Mesothelial cell of epicardium (in vitro differentiated cells): ENCODE results near the gene CDC42BPA. TPM values are rescaled to one million over a fixed set of nuclear protein-coding genes. Genes with fewer than 3 reads are reported as not detected.

Experiments
- DNase-seq, 2 experiments: peaks; one replicate each; pipeline ENCODE4 v3.0.0; 2021; ENCODE audit warnings: low spot score in 2 of 2; ENCODE audit not compliant: unreplicated experiment in 2 of 2
- H3K27ac Mint-ChIP-seq: 2 replicates; pipeline ENCODE4 v1.8.0; 2021; ENCODE audit warnings: mixed read lengths
- H3K27me3 Mint-ChIP-seq: 2 replicates; pipeline ENCODE4 v1.8.0; 2021; ENCODE audit warnings: low read depth, mixed read lengths
- H3K36me3 Mint-ChIP-seq: 2 replicates; pipeline ENCODE4 v1.8.0; 2021; ENCODE audit warnings: mixed read lengths
- H3K4me1 Mint-ChIP-seq: 2 replicates; pipeline ENCODE4 v1.8.0; 2021; ENCODE audit warnings: mixed read lengths
- H3K4me3 Mint-ChIP-seq: 2 replicates; pipeline ENCODE4 v1.8.0; 2021; ENCODE audit warnings: mild to moderate bottlenecking, moderate library complexity, mixed read lengths
- H3K9me3 Mint-ChIP-seq: 2 replicates; pipeline ENCODE4 v1.8.0; 2021; ENCODE audit warnings: mixed read lengths
- total RNA-seq: library from RNA; stranded (reverse); gene quantifications from 3 replicates; pipeline ENCODE4 v1.2.1, GENCODE V29; 2021
- TF ChIP-seq, protein P1 (sequence below): fragments of 200-600 bp; sonication (generic); IDR thresholded peaks from one replicate; pipeline ENCODE4 v1.5.0; 2021; ENCODE audit warnings: antibody characterized with exemption; ENCODE audit not compliant: unreplicated experiment

CDC42BPA gene
- total RNA-seq, 1 donor from 2014 or later: 44.4 TPM

DNA sequence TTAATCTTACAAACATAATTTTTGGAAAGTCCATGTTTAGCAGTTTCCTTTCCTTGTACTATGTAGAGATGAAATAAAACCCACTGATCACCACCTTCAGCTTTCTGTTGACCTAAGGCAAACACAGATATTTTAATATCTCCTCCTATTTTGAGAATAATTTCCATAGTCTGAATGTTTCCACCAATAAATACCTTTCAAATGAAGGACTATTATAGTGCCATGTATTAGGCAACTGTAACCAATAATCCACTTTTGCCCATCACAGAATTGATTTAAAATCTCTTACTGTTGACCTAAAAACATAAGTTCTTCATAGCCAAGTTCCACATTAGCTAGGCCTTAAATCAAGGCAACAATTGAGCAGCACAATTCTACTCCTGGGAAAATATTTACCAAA, 1.8 kb downstream of the CDC42BPA start:
- Mint-ChIP-seq H3K27ac (peak overlapping the region; percentile 62), H3K4me1 (peaks cover 37% of the 10 kb centered on the region), H3K36me3 (no peaks in the 10 kb centered on the region)

DNA sequence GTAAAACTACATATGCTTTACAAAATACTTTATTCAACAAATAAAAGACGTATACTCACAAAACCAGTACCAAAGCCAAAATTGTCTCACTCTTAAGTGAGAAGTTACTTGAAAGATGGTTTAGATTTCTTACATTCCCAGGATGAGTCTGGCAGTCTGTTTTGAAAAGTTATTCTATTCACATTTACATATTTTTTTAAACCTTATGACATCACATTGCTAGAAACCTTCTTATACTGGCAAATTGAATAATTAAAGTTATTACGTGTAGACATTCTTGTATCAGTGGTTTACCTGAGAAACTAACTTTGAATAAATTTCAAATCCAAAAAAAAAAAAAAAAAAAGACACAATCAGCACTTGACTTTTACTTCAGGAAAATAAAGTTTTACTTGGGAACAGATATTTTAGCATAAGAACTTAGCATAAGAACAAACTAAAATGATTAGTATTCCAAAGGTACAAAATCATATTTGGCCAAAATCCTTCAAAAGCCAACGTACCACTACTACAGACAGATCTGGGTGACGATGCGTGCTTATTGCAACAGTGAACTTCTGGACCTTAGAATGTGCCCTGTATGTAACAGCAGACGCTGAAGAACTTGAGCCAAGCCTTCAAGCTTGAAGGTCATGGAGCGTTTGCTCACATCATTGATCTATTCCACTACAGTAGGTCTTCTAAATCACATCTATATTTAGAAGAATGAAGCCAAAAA, 2.5 kb downstream of the CDC42BPA start:
- H3K27ac Mint-ChIP-seq: peak overlapping the region; percentile 62
- H3K36me3 Mint-ChIP-seq: peaks cover 3% of the 10 kb centered on the region
- peaks cover 37% of the 10 kb centered on the region for H3K4me1 Mint-ChIP-seq
- no peaks in the 10 kb centered on the region for H3K9me3 Mint-ChIP-seq
- TF ChIP-seq, protein P1, sequence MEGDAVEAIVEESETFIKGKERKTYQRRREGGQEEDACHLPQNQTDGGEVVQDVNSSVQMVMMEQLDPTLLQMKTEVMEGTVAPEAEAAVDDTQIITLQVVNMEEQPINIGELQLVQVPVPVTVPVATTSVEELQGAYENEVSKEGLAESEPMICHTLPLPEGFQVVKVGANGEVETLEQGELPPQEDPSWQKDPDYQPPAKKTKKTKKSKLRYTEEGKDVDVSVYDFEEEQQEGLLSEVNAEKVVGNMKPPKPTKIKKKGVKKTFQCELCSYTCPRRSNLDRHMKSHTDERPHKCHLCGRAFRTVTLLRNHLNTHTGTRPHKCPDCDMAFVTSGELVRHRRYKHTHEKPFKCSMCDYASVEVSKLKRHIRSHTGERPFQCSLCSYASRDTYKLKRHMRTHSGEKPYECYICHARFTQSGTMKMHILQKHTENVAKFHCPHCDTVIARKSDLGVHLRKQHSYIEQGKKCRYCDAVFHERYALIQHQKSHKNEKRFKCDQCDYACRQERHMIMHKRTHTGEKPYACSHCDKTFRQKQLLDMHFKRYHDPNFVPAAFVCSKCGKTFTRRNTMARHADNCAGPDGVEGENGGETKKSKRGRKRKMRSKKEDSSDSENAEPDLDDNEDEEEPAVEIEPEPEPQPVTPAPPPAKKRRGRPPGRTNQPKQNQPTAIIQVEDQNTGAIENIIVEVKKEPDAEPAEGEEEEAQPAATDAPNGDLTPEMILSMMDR: no peak
- peak overlapping the region; percentile 84 for H3K4me3 Mint-ChIP-seq
- H3K27me3 Mint-ChIP-seq: peaks cover 4% of the 10 kb centered on the region
- no peak for DNase-seq

More for the DNA sequence above, 1.8 kb downstream of the CDC42BPA start:
- peaks cover 8% of the 10 kb centered on the region for H3K27me3 Mint-ChIP-seq
- TF ChIP-seq, protein P1: no peak
- H3K4me3 Mint-ChIP-seq: peak overlapping the region; percentile 84
- H3K9me3 Mint-ChIP-seq: no peaks in the 10 kb centered on the region
- DNase-seq: no peak

DNA sequence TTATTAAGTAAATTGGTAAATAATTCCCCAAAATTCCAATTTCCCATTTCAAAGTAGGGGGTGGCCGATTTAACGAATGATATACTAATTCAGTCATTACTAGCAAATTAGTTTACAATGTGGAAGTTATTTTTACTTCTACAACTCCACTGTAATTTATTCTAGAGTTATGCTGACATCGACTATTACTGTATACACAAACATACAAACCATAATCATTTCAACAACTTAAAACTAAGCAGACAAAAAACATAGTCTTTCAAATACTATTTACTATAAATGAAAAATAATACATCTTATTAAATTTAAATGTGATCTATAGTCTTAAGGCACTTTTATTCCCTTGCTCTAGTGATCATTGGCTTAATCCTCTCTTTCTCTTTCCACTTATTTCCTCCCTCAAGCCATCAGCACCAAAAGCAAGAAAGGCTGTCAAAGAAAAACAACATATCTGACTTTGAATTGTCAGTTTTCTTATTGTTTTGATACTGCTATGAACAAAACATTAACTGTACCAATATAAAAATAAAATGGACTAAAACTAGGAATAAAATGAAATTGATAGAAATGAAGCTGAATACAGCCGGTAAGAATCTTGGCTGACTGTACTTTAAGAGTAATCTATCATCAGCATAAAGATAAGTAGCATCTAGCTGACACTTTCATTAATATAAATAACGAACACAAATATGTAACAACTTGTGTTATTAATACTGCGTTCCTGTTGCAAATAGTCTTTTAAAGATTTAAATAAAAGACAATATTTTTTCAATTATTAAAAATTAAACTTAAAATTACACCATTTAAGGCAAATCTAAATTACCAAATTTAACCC, 4.1 kb downstream of the CDC42BPA start:
- no peaks in the 10 kb centered on the region for H3K9me3 Mint-ChIP-seq
- peaks cover 33% of the 10 kb centered on the region for H3K4me1 Mint-ChIP-seq
- peaks cover 5% of the 10 kb centered on the region for H3K36me3 Mint-ChIP-seq
- no peaks in the 10 kb centered on the region for H3K27me3 Mint-ChIP-seq
- H3K27ac Mint-ChIP-seq: no peak overlapping the region
- peak overlapping the region; percentile 57 for H3K4me3 Mint-ChIP-seq
- TF ChIP-seq, protein P1: no peak
- no peak for DNase-seq

DNA sequence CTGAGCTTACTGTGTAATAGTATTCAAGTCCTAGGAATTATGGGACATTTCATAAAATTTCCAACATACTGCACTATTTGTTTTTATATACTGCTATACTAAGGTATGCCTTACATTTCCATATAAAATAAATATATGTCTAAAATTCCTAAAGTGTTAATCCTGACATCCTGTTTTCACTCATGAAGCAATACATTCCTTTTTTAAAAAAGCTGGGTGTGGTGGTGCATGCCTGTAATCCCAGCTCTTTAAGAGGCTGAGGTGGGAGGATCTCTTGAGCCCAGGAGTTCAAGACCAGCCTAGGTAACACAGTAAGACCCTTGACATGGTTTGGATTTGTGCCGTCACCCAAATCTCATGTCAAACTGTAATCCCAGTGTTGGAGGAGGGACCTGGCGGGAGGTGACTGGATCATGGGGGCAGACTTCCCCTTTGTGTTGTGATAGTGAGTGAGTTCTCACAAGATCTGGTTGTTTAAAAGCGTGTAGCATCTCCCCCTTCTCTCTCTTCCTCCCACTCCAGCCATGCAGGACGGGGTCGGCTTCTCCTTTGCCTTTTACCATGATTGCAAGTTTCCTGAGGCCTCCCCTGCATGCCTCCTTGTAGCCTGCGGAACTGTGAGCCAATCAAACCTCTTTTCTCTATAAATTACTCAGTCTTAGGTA, 5.8 kb downstream of the CDC42BPA start:
- Mint-ChIP-seq H3K27me3 (no peaks in the 10 kb centered on the region), H3K4me1 (peaks cover 29% of the 10 kb centered on the region), H3K27ac (no peak overlapping the region), H3K36me3 (peaks cover 5% of the 10 kb centered on the region), H3K4me3 (no peak overlapping the region), H3K9me3 (no peaks in the 10 kb centered on the region)
- no peak for DNase-seq
- TF ChIP-seq, protein P1: no peak

DNA sequence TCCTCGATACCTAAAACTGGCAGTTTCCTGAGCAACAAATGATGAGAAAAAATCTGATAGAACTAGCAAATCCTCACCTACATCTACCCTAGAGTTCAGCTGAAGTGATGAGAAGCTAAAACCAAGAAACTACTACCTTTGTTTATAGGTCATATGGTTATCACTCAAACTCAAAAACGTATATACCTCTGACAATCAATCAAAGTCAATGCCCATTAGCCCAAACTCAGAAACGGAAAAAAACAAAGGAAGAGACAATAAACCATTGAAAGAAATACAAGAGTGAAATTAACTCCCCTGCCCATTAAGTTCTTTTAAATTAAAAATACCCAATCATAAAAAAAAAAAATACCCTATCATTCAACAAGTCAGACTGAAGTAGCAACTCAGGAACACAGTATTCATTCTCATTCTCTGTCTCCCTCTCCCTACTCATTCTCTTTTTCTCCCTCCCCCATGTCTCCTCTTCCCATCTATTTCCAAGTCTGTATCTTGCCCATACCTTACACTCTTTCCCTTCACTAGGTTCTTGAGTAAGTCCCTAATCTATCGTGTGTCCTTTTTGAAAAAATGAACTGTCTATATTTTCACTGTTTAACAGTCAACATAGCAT, 6.8 kb downstream of the CDC42BPA start:
- TF ChIP-seq, protein P1: no peak
- Mint-ChIP-seq H3K27ac (no peak overlapping the region), H3K27me3 (no peaks in the 10 kb centered on the region), H3K4me3 (no peak overlapping the region), H3K9me3 (peaks cover 2% of the 10 kb centered on the region), H3K36me3 (peaks cover 5% of the 10 kb centered on the region), H3K4me1 (peaks cover 21% of the 10 kb centered on the region)
- no peak for DNase-seq
